Activated CD4-positive, alpha-beta T cell treated with anti-CD3 and anti-CD28 coated beads, Interleukin-2, amount 10 ng/mL, durations not matched to agents 7 days and 5 days (primary cell): Measurements from ENCODE around the gene LIMS2. TPM values are rescaled to one million over a fixed set of nuclear protein-coding genes. Genes with fewer than 3 reads are reported as not detected.
A peak's percentile ranks its signal among the peaks of the same experiment; 100 is the strongest.

ENCODE experiments used
- CTCF ChIA-PET: fragments of 350-600 bp; sonication (Branson Sonifier 250); formaldehyde crosslinking; loops from one replicate; lab custom pipeline; 2021; ENCODE audit warnings: antibody characterized with exemption; lab: Charles Lee
- POLR2A ChIA-PET: fragments of 350-600 bp; sonication (Branson Sonifier 250); formaldehyde crosslinking; loops from one replicate; lab custom pipeline; 2021; ENCODE audit warnings: antibody characterized with exemption; lab: Charles Lee
- DNase-seq: peaks from one replicate; pipeline ENCODE4 v3.0.0-alpha.2; 2020
- H3K27ac Mint-ChIP-seq: one replicate; pipeline ENCODE4 v1.8.0; 2021; ENCODE audit warnings: mild to moderate bottlenecking, moderate library complexity, mixed read lengths
- H3K27me3 Mint-ChIP-seq: one replicate; pipeline ENCODE4 v1.8.0; 2021; ENCODE audit warnings: mixed read lengths
- H3K36me3 Mint-ChIP-seq: one replicate; pipeline ENCODE4 v1.8.0; 2021; ENCODE audit warnings: low read depth, mixed read lengths
- H3K4me1 Mint-ChIP-seq: one replicate; pipeline ENCODE4 v1.8.0; 2021; ENCODE audit warnings: mixed read lengths
- H3K4me3 Mint-ChIP-seq: one replicate; pipeline ENCODE4 v1.8.0; 2021; ENCODE audit warnings: mild to moderate bottlenecking, moderate library complexity, mixed read lengths
- H3K9me3 Mint-ChIP-seq: one replicate; pipeline ENCODE4 v1.8.0; 2021; ENCODE audit warnings: mixed read lengths
- total RNA-seq, 2 experiments: library from RNA; stranded (reverse); gene quantifications; one replicate each; pipeline ENCODE4 v1.2.3, GENCODE V29; 2021

LIMS2 gene, protein sequence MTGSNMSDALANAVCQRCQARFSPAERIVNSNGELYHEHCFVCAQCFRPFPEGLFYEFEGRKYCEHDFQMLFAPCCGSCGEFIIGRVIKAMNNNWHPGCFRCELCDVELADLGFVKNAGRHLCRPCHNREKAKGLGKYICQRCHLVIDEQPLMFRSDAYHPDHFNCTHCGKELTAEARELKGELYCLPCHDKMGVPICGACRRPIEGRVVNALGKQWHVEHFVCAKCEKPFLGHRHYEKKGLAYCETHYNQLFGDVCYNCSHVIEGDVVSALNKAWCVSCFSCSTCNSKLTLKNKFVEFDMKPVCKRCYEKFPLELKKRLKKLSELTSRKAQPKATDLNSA
- 10 to 100 TPM; 34.2 to 36.4 TPM for total RNA-seq

DNA sequence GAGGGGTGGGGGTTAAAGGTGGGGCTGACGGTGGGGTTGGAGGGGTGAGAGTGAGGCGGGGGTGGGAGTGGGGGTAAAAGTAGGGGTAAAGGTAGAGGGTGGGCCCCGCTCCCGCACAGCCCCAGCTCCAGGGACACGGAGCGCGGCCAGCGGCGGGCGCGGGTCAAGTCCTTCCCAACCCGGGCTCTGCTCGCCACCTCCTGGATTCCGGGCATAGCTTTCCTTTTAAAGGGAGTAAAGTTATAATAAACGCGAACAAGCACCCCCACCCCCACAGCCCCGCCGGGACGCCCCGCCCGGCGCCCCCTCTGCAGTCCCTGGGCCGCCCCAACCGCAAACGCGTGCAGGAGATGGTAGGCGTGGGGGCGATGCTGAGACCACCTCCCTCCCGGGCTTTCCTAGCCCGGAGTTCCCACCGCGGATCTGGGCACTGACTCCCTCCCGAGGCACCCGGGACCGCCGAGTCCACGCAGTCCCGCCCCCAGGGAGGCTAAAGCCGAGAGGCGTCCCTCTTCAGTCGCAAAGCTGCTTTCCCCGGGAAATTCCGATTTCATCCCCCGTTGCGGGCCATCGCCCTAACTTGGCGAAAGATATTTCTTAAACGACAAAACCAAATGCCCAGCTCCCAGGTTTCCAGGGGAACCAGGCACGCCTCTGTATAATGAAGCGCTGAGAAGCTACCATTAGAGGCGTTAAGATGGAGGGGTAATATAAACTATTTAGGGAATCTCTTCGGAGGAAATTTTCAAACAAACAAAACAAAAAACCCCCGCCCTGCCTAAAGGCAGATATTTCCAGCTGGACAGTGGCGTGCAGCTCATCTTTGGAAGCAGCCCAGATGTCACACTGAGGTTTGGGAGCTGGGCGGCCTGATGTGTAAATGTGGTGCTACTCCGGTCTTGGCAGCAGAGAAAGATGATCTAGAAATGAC is at the start of gene LIMS2:
Gene LIMS2, minus strand, starts transcription at position 200 of the 931 bp plus-strand sequence. CDS start 506 bp downstream, outside the sequence.
- Mint-ChIP-seq H3K27ac (no peak within 1 kb of the TSS), H3K27me3 (peaks cover 56% of the 10 kb centered on the region), H3K4me1 (peaks cover 10% of the 10 kb centered on the region), H3K4me3 (peak within 1 kb of the TSS; percentile 44), H3K9me3 (no peaks in the 10 kb centered on the region), H3K36me3 (peaks cover 2% of the 10 kb centered on the region)
- DNase-seq: no peak
- ChIA-PET CTCF (interaction anchor here (0.9 to 1.3 kb wide), 2 partner anchors 20 to 41 kb away, joined by 3 to 5 read pairs; no protein-coding TSS in a partner anchor), POLR2A (no interaction called here)

DNA sequence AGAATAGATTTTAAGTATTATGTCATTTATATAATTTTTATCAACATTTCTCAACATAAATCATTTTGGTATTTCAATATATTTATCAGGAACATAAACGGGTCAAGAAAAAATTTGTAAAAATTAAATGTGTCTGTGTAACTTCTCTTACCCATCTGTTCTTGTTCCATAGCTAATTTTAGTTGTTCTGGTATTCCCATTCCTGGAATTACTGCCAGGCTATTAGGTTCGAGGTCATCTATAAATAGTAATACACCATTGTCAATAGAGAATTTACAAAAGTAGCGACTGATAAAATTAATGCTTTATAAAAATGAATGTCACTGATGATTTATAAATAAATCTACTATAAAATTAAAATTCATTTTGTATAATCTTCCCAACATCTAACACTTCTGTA is 47.5 kb upstream of the LIMS2 start:
- Mint-ChIP-seq H3K27me3 (no peaks in the 10 kb centered on the region), H3K36me3 (peaks cover 45% of the 10 kb centered on the region), H3K4me3 (no peak overlapping the region), H3K4me1 (no peaks in the 10 kb centered on the region), H3K9me3 (no peaks in the 10 kb centered on the region), H3K27ac (no peak overlapping the region)
- ChIA-PET POLR2A (no interaction called here), CTCF (no interaction called here)
- no peak for DNase-seq

DNA sequence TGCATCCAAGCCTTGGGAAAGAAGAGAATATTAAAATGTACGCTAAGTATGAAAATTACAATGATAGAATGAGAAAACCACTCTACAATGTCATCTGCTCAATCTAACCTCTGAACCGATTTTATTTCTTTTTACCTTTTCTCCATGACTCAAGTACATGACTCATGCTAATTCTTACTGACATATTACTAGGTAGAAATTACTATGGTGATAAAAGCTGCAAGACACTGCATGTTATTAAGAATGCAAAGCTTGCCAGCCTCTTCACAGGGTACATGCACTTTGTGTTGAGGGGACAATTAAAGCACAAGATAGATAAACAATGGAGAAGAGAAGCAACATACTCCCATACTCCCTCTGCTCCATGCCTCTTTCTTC is 46.6 kb upstream of the LIMS2 start:
- Mint-ChIP-seq H3K4me1 (no peaks in the 10 kb centered on the region), H3K4me3 (no peak overlapping the region), H3K9me3 (no peaks in the 10 kb centered on the region), H3K27me3 (no peaks in the 10 kb centered on the region), H3K36me3 (peaks cover 45% of the 10 kb centered on the region), H3K27ac (no peak overlapping the region)
- POLR2A ChIA-PET: no interaction called here
- CTCF ChIA-PET: no interaction called here
- DNase-seq: no peak

DNA sequence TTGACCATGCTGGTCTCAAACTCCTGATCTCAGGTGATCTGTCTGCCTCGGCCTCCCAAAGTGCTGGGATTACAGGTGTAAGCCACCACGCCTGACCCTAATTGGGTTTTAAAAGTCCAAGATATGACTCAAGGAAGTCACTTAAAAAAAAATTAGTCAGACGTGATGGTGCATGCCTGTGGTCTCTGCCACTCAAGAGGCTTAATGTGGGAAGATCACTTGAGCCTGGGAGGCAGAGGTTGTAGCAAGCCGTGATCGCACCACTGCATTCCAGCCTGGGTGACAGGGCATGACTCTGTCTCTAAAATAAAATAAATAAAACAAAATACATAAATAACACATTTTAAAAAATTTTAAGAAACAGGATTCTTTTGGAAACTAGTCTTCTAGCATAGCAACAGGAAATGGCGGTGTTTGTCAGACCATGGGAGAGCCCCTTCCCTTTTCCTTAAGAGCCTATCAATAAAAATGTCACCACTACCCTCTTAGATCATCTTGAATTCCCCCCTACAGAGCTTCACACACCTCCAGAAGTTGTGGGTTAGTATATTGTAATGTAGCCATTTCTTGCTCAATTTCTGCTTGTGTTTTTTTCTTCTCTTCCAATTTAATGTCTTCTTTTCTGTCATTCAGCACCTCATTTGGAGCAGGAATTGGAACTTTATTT is 46.1 kb upstream of the LIMS2 start:
- Mint-ChIP-seq H3K4me1 (no peaks in the 10 kb centered on the region), H3K27ac (no peak overlapping the region), H3K4me3 (no peak overlapping the region), H3K9me3 (no peaks in the 10 kb centered on the region), H3K27me3 (no peaks in the 10 kb centered on the region), H3K36me3 (peaks cover 42% of the 10 kb centered on the region)
- DNase-seq: no peak
- ChIA-PET CTCF (no interaction called here), POLR2A (no interaction called here)

DNA sequence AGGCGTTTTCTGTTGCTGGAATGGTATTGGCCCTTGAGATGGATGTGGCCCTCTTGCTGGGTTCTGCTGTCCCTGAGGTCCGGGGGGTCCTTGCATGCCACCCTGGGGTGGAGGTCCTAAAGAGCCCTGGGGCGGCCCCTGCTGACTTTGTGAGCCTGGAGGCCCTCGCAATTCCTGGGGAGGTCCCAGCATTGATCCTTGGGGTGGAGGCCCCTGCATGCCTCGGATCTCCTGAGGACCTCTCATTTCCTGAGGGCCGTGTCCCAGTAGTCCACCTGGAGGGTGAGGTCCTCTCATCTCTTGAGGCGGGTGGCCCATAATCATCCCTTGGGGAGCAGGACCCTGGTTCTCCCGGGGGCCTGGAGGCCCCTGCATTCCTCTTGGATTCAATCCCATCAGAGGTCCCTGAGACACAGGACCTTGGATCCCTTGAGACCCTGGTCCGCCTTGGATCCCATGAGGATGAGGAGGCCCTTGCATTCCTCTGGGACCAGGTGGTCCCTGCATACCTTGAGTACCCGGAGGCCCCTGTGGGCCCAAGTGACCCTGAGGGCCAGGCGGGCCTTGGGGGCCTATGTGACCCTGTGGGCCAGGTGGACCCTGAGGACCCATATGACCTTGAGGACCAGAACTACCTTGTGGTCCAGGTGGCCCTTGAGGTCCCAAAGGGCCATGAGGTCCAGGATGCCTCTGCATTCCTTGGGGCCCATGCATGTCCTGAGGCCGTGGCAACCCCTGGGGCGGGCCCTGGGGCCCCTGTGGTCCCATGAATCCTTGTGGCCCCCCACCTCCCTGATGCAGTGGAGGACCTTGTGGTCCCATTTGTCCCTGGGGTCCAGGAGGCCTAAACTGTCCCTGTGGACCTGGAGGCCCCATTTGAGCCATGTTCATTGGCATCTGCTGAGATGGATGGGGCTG is 44.2 kb upstream of the LIMS2 start:
- Mint-ChIP-seq H3K27ac (no peak overlapping the region), H3K27me3 (no peaks in the 10 kb centered on the region), H3K9me3 (no peaks in the 10 kb centered on the region), H3K36me3 (peaks cover 35% of the 10 kb centered on the region), H3K4me1 (no peaks in the 10 kb centered on the region), H3K4me3 (no peak overlapping the region)
- CTCF ChIA-PET: no interaction called here
- POLR2A ChIA-PET: no interaction called here
- no peak for DNase-seq

DNA sequence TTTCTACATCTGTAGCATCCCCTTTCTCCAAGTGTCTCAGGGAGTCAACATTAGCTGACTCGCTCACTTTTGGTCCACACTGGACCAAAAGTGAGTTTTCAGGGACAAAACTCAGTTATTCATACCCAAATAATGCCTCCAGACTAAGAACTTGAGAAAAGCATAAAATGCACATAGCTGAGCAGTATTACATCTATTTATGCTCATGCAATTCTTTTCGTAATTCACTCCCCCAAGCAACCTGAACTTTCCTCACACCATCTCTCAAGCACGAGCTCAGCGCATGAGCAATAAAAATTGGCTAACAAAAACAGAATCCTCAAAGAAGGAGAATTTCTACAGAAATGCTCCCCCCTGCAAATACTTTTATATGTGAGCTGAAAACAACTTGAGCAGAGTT is 42.9 kb upstream of the LIMS2 start:
- no peaks in the 10 kb centered on the region for H3K9me3 Mint-ChIP-seq
- H3K4me3 Mint-ChIP-seq: no peak overlapping the region
- H3K36me3 Mint-ChIP-seq: peaks cover 33% of the 10 kb centered on the region
- DNase-seq: no peak
- no peaks in the 10 kb centered on the region for H3K27me3 Mint-ChIP-seq
- CTCF ChIA-PET: interaction anchor here (1.6 kb wide), 1 partner anchor 14 kb away, joined by 5 read pairs; no protein-coding TSS in a partner anchor
- no peak overlapping the region for H3K27ac Mint-ChIP-seq
- H3K4me1 Mint-ChIP-seq: no peaks in the 10 kb centered on the region
- POLR2A ChIA-PET: no interaction called here

DNA sequence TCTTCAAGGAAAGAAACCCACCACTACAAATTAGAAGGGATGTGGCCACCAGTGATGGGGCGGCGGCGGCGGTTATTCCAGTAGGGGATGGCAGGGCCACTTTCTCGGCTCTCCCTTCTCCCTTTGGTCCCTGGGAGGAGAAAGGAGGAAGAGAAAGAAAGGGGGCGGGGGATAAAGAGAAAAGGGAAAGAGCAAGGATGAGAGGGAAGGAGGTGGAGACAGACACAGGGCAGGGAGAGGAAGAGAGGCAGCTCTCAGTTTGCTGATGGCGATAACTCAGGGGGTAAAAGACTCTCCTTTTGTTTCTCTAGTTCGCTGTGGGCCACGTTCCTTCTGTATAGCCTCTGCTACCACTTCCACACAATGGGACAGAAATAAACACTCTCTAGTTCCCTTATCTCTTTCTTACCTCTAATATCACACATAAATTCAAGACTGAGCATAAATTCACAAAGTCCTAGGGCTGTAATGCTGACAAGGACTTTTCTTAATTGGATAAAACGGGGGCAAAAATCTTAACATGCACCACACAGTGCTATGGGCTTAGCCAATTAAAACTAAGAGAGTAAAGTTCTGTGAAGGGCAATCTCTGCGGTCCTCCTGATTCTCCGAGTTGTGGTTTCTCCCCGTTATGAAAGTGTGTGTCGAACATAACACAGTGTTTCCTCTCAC is 40.6 kb upstream of the LIMS2 start:
- Mint-ChIP-seq H3K27ac (no peak overlapping the region), H3K36me3 (peaks cover 19% of the 10 kb centered on the region), H3K4me3 (no peak overlapping the region), H3K9me3 (no peaks in the 10 kb centered on the region), H3K4me1 (no peaks in the 10 kb centered on the region), H3K27me3 (no peaks in the 10 kb centered on the region)
- POLR2A ChIA-PET: no interaction called here
- no peak for DNase-seq
- CTCF ChIA-PET: interaction anchor here (0.8 to 1.3 kb wide), 3 partner anchors 9 to 40 kb away, joined by 3 to 4 read pairs (median 3); no protein-coding TSS in a partner anchor

DNA sequence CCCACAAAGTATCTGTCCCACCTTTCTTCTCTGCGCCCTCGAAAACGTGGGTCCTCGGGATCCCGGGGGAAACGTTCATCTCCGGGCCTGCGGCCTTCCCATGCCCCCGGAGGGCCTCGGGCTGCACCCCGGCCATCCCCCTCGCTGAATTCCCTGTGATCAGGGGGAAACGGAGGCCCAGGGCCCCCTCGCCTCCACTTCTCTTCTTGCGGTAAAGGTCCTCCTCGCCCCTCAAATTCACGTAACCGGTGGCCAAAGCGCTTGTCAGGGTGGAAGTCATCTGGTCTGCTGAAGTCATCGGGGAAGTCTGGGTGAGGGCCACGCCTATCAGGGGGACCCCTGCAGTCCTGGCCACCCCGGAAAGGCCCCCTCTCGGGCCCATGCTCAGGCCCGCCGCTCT is 38.2 kb upstream of the LIMS2 start:
- Mint-ChIP-seq H3K9me3 (no peaks in the 10 kb centered on the region), H3K27me3 (no peaks in the 10 kb centered on the region), H3K4me3 (no peak overlapping the region), H3K27ac (no peak overlapping the region), H3K4me1 (no peaks in the 10 kb centered on the region), H3K36me3 (peaks cover 20% of the 10 kb centered on the region)
- CTCF ChIA-PET: no interaction called here
- POLR2A ChIA-PET: no interaction called here
- DNase-seq: no peak

DNA sequence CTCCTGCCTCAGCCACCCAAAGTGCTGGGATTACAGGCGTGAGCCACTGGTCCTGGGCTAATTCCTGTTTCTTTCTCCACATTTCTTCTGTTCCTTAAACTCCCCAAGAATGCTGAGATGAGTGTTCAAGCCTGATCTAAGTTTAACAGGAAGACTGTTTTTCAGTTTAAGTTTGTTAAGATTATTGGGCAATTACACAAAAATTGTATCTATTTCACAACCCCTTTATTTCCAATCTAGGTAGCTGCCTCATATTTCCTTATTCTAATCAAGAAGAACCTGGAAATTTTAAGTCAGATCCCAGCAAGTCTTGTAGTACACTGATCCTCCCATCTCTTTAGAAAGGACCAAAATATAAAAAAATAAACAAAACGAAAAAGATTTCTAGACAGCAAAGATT is 37.7 kb upstream of the LIMS2 start:
- Mint-ChIP-seq H3K27ac (no peak overlapping the region), H3K4me3 (no peak overlapping the region), H3K27me3 (no peaks in the 10 kb centered on the region), H3K9me3 (no peaks in the 10 kb centered on the region), H3K4me1 (no peaks in the 10 kb centered on the region), H3K36me3 (peaks cover 20% of the 10 kb centered on the region)
- CTCF ChIA-PET: interaction anchor here (1.2 kb wide), 1 partner anchor 11 kb away, joined by 3 read pairs; no protein-coding TSS in a partner anchor
- no peak for DNase-seq
- POLR2A ChIA-PET: no interaction called here

DNA sequence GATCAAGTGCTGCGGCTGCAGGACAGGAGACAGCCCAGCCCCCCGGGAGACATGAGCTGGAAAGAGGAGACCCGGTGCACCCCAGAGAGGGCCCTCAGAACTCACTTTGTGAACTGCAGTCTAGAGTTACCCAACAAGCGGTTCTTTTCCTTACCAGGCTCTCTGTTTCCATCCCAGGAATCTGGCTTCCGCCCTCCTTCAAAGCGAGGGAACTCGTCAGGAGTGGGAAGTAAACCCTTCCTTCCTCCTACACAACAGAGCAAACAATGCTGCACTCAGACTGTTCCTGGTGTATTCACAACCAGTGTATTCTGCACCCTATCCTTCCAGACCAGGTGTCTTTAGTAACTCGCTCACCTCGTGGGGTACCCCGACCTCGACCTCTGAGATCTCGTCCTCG is 34.0 kb upstream of the LIMS2 start:
- Mint-ChIP-seq H3K36me3 (peaks cover 35% of the 10 kb centered on the region), H3K27ac (no peak overlapping the region), H3K9me3 (no peaks in the 10 kb centered on the region), H3K4me3 (no peak overlapping the region), H3K27me3 (no peaks in the 10 kb centered on the region), H3K4me1 (peaks cover 10% of the 10 kb centered on the region)
- ChIA-PET CTCF (no interaction called here), POLR2A (no interaction called here)
- no peak for DNase-seq

DNA sequence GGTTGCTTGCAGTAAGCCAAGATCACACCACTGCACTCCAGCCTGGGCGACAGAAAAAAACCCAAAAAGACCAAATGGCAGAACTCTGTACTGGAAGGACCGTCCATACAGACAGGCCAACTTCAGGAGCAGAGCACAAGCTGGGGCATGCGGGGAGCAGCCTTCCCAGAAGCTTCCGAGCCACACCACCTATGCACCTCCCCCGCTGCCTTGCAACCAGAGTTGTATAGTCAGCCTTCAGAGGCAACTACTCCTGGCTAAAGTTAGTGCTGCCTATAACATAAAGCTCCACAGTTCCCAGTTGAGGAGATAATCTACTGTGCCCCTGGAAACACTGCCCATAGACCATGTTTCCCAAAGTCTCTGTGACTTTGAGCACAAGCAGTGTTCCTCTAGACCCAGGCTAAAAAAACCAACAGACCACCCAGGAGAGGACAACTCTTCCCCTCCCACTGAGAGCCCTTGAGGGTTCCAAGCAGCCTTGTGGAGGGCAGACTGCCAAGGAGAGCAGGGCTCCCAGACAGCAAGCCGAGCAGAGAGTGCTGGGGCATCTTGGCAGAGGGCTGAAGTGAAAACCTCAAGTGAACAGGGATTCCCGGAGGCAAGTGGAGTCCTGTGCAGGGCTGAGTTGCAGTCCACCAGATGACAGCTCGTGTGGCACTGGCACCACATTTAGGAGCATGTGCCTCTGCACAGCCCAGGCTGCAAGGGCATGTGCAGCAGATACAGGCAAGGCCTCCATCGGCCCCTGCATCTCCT is 32.7 kb upstream of the LIMS2 start:
- no peaks in the 10 kb centered on the region for H3K27me3 Mint-ChIP-seq
- no peak for DNase-seq
- H3K4me1 Mint-ChIP-seq: peaks cover 18% of the 10 kb centered on the region
- no peaks in the 10 kb centered on the region for H3K9me3 Mint-ChIP-seq
- peaks cover 38% of the 10 kb centered on the region for H3K36me3 Mint-ChIP-seq
- H3K4me3 Mint-ChIP-seq: no peak overlapping the region
- ChIA-PET CTCF (no interaction called here), POLR2A (no interaction called here)
- H3K27ac Mint-ChIP-seq: no peak overlapping the region
